HepG2 (cell line): ENCODE data around the gene TTC31. TPM values are rescaled to one million over a fixed set of nuclear protein-coding genes. Genes with fewer than 3 reads are reported as not detected.

Experiments used
- BATF2 ChIP-seq: sonication (generic); formaldehyde crosslinking; IDR thresholded peaks from 2 replicates; pipeline ENCODE4 v1.8.0; 2022; ENCODE audit warnings: mild to moderate bottlenecking, missing genetic modification reagents, moderate library complexity
- FOXO4 ChIP-seq: sonication (generic); formaldehyde crosslinking; conservative IDR thresholded peaks from 2 replicates; pipeline ENCODE4 v1.8.1; 2023; ENCODE audit warnings: missing genetic modification reagents
- HNRNPH1 ChIP-seq: fragments of 200-400 bp; formaldehyde crosslinking; optimal IDR thresholded peaks from 2 replicates; pipeline ENCODE3; 2017; ENCODE audit warnings: mild to moderate bottlenecking, low read depth, low read length
- ISL2 ChIP-seq: sonication (generic); formaldehyde crosslinking; IDR thresholded peaks from 2 replicates; pipeline ENCODE4 v1.5.0; 2020; ENCODE audit warnings: missing genetic modification reagents
- MTF2 ChIP-seq: sonication (generic); formaldehyde crosslinking; IDR thresholded peaks from 2 replicates; pipeline ENCODE4 v1.5.0; 2020; ENCODE audit warnings: missing genetic modification reagents, borderline replicate concordance
- NR2F6 ChIP-seq, 2 experiments: IDR thresholded peaks; 2 replicates each; pipeline ENCODE4 v1.6.1; 2016; ENCODE audit warnings: antibody characterized with exemption in 1 of 2, mild to moderate bottlenecking in 1 of 2
- RERE ChIP-seq: IDR thresholded peaks from 2 replicates; pipeline ENCODE4 v1.6.1; 2016; ENCODE audit warnings: low read depth, missing genetic modification reagents, missing compliant biosample characterization
- SMAD3 ChIP-seq: sonication (generic); formaldehyde crosslinking; IDR thresholded peaks from 2 replicates; pipeline ENCODE4 v1.4.0; 2020; ENCODE audit warnings: missing genetic modification reagents
- SP5 ChIP-seq: IDR thresholded peaks from 2 replicates; pipeline ENCODE4 v1.6.1; 2016; ENCODE audit warnings: low read depth, borderline replicate concordance
- STAT5B ChIP-seq: sonication (generic); formaldehyde crosslinking; IDR thresholded peaks from 2 replicates; pipeline ENCODE4 v1.4.0; 2020; ENCODE audit warnings: missing genetic modification reagents
- THYN1 ChIP-seq: sonication (generic); formaldehyde crosslinking; IDR thresholded peaks from 2 replicates; pipeline ENCODE4 v1.8.1; 2023; ENCODE audit warnings: low read depth, mild to moderate bottlenecking, moderate library complexity, missing genetic modification reagents, borderline replicate concordance
- TOPORS ChIP-seq: sonication (generic); formaldehyde crosslinking; IDR thresholded peaks from 2 replicates; pipeline ENCODE4 v1.8.0; 2023; ENCODE audit warnings: mild to moderate bottlenecking, missing genetic modification reagents
- ZFX ChIP-seq: sonication (generic); formaldehyde crosslinking; IDR thresholded peaks from 2 replicates; pipeline ENCODE4 v1.4.0; 2020; ENCODE audit warnings: mild to moderate bottlenecking, low read depth, missing genetic modification reagents, moderate library complexity
- ZNF253 ChIP-seq: sonication (generic); formaldehyde crosslinking; IDR thresholded peaks from 2 replicates; pipeline ENCODE4 v1.8.0; 2022; ENCODE audit warnings: mild to moderate bottlenecking, missing genetic modification reagents, borderline replicate concordance
- ZNF446 ChIP-seq: sonication (generic); formaldehyde crosslinking; IDR thresholded peaks from 2 replicates; pipeline ENCODE4 v1.5.0; 2020; ENCODE audit warnings: mild to moderate bottlenecking, missing genetic modification reagents
- ZNF512 ChIP-seq: sonication (generic); formaldehyde crosslinking; IDR thresholded peaks from 2 replicates; pipeline ENCODE4 v1.4.0; 2020; ENCODE audit warnings: mild to moderate bottlenecking, missing genetic modification reagents
- ZNF800 ChIP-seq: sonication (generic); formaldehyde crosslinking; IDR thresholded peaks from 2 replicates; pipeline ENCODE4 v1.4.0; 2020; ENCODE audit warnings: missing genetic modification reagents
- polyA plus RNA-seq, 8 experiments: library from polyadenylated mRNA; depleted of rRNA in 3 of 8; stranded (reverse) in 7 of 8; unstranded in 1 of 8; fragments of >200 nt; fragmentation: Illumina TruSeq in 4 of 8; extraction: Trizol in 4 of 8; gene quantifications; 2 replicates each; pipeline versions ENCODE4 v1.2.1 to v1.2.3, GENCODE V29; 2011 to 2016; ENCODE audit warnings: low read depth in 4 of 8, missing spikeins in 1 of 8, mixed read lengths in 1 of 8; ENCODE audit not compliant: insufficient read depth in 1 of 8
- total RNA-seq, 5 experiments: library from RNA; depleted of rRNA; stranded (reverse); fragments of >200 nt; fragmentation: Illumina TruSeq; extraction: Trizol; gene quantifications; 2 replicates each; pipeline ENCODE4 v1.2.3, GENCODE V29; 2016; ENCODE audit warnings: low read depth in 1 of 5

The TTC31 gene
- total and polyA plus RNA-seq, 2 of the 13 experiments (the other 11 are each of a cell fraction or from before 2014, with no cell fraction given), result 28.3 to 39.5 TPM

GRCh38 chr2:74441690-74442482 is 41.0 kb upstream of the TTC31 start, which contains the start of gene RTKN (continued):
- 0 out of 2 replicates have a peak, but pooled peaks have one; percentile 2 for TF ChIP-seq THYN1 (CRISPR knock-in tag)
- no peak for TF ChIP-seq ZNF800 (CRISPR knock-in tag)
- TF ChIP-seq ZNF253 (CRISPR knock-in tag), result peak; percentile 83; the same call in 1 of the 2 replicates
- TF ChIP-seq MTF2, result peak; percentile 44; the same call in 1 of the 2 replicates
- TF ChIP-seq TOPORS (CRISPR knock-in tag), result peak; percentile 72; the same call in 1 of the 2 replicates
- no peak for TF ChIP-seq NR2F6 (IDR thresholded peaks at IDR 0.05)
- TF ChIP-seq NR2F6 (CRISPR knock-in tag; IDR thresholded peaks at IDR 0.05), result peak; percentile 50; the same call in 1 of the 2 replicates
- peak; percentile 79 for TF ChIP-seq SP5 (CRISPR knock-in tag)
- no peak for TF ChIP-seq RERE
- no peak; the same call in 1 of the 2 replicates for TF ChIP-seq STAT5B
- peak; percentile 89; the same call in 1 of the 2 replicates for TF ChIP-seq ZNF446 (CRISPR knock-in tag)
- TF ChIP-seq HNRNPH1, result peak; percentile 99
- TF ChIP-seq ZNF512 (CRISPR knock-in tag), result no peak
- peak; percentile 80 for TF ChIP-seq SMAD3 (CRISPR knock-in tag)
- no peak for TF ChIP-seq BATF2 (CRISPR knock-in tag)
- TF ChIP-seq ISL2 (CRISPR knock-in tag), result no peak
- peak; percentile 91 for TF ChIP-seq ZFX (CRISPR knock-in tag)
- TF ChIP-seq FOXO4 (CRISPR knock-in tag), result 0 out of 2 replicates have a peak, but pooled peaks have one; percentile 99
